HUES48 (cell line): ENCODE measurements around the gene GLIS2.

Experiments
- H3K27ac ChIP-seq: one replicate; pipeline ENCODE4 v1.7.0; 2013; ENCODE audit warnings: low read depth, low read length, inconsistent platforms
- H3K27me3 ChIP-seq: 2 replicates; pipeline ENCODE4 v1.6.1; 2013; ENCODE audit warnings: mild to moderate bottlenecking, low read length; ENCODE audit not compliant: control insufficient read depth, insufficient read depth
- H3K36me3 ChIP-seq: 2 replicates; pipeline ENCODE4 v1.6.1; 2013; ENCODE audit warnings: low read length; ENCODE audit not compliant: control insufficient read depth, insufficient read depth
- H3K4me1 ChIP-seq: 2 replicates; pipeline ENCODE4 v1.6.1; 2013; ENCODE audit warnings: mild to moderate bottlenecking, low read length; ENCODE audit not compliant: control insufficient read depth, insufficient read depth
- H3K4me3 ChIP-seq: 2 replicates; pipeline ENCODE4 v1.5.1; 2013; ENCODE audit warnings: mild to moderate bottlenecking, low read depth, low read length
- H3K9ac ChIP-seq: 2 replicates; pipeline ENCODE4 v1.6.1; 2013; ENCODE audit warnings: mild to moderate bottlenecking, low read depth, low read length, moderate library complexity
- H3K9me3 ChIP-seq: 2 replicates; pipeline ENCODE4 v1.6.1; 2013; ENCODE audit warnings: low read length; ENCODE audit not compliant: control insufficient read depth, insufficient read depth

Gene GLIS2

DNA sequence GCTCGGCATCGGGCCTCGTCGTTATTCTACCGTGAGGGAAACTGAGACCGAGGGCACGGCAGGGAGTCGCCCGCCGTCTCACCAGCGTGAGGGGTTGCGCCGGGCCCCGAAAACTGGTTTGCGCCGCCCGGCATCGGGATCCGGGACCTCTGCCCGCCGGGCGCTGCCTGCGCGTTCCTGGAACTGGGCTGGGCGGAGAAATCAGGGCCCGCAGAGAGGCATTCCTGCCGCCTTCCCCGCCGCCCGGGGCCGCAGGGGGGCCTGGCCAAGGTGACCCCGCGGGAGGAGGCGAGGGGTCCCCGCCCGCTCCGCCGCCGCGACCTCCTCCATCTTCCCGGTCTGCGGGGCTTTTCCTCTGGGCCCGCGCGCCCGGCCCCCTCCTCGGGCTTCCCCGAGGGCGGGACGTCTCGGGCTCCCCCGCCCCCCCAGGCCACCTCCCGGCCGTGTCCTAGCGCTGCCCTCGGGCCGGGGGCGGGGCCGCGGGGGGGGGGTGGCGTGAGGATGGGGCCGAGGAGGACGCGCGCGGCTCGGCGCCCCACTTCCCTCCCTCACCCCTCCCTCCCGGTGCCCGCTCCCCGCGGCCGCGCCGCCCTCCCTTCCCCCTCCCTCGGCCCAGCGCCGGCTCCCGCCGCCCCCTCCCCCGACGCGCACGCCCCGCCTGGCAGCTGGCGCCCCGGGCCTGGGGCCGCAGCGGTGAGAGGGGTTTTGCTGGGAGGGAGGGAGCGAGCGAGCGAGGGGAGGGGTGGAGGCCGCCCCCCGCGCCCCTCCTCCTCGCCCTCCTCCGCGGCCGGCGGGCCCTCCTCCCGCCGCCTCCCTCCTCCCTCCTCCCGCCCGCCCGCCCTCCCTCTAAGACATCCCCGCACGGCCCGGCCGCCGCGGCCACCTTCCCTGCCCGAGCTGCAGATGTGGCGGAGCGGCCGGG, at the start of gene GLIS2:
TSS of gene GLIS2 (plus strand) at position 882 of the 922 bp plus-strand sequence. CDS start 16,214 bp downstream, outside the sequence.
- H3K9me3 ChIP-seq = no peaks in the 10 kb centered on the region
- H3K4me1 ChIP-seq = peaks cover 32% of the 10 kb centered on the region
- H3K27me3 ChIP-seq = peaks cover 16% of the 10 kb centered on the region
- H3K9ac ChIP-seq = peak within 1 kb of the TSS; percentile 34; the same call in 1 of the 2 replicates
- peak within 1 kb of the TSS; percentile 79 for H3K4me3 ChIP-seq
- peak within 1 kb of the TSS; percentile 50 for H3K27ac ChIP-seq
- no peaks in the 10 kb centered on the region for H3K36me3 ChIP-seq

DNA sequence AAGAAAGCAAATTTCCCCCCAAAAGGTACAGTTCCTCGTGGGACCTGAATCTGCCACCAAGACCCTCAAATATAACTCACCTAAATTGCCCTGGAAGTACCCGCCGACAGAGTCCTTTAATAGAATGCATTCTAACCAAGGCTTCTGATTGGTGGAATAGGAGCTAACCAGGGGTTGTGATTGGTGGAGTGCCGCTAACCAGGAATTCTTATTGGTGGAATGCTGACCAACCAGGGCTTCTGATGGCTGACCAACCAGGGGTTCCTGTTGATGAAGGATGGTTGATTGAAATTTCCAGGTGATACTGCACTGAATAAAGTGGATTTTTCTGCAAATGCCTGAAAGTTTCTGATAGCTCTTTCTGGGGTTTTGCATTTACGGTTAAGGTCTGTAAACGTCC, 49.5 kb upstream of the GLIS2 start:
- peaks cover 18% of the 10 kb centered on the region for H3K36me3 ChIP-seq
- H3K9ac ChIP-seq = no peak overlapping the region
- H3K27ac ChIP-seq = no peak overlapping the region
- no peaks in the 10 kb centered on the region for H3K27me3 ChIP-seq
- H3K4me3 ChIP-seq = no peak overlapping the region
- peaks cover 19% of the 10 kb centered on the region; the same call in 1 of the 2 replicates for H3K4me1 ChIP-seq
- no peaks in the 10 kb centered on the region for H3K9me3 ChIP-seq

DNA sequence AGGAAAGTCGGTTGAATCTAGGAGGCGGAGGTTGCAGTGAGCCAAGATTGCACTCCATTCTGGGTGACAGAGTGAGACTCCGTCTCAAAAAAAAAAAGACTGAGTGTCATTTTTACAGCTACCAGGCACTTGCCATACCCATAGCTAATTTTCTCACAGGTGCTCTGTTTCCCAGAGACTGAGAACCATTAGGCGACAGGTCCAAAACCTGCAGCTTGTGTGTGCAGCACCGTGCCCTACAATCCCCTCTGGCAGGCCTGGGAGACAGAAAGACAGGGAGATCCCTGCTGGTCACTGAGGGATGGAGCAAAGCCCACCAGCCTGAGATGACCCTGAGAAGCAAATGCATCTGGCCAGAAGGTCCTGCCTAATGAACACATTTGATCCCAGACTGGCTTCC, 45.8 kb upstream of the GLIS2 start:
- Histone ChIP-seq H3K4me3 (peak overlapping the region; percentile 91; the same call in 1 of the 2 replicates), H3K27me3 (no peaks in the 10 kb centered on the region), H3K9ac (no peak overlapping the region), H3K9me3 (no peaks in the 10 kb centered on the region), H3K27ac (no peak overlapping the region), H3K36me3 (0 out of 2 replicates have a peak, but pooled peaks cover 6% of the 10 kb centered on the region), H3K4me1 (peaks cover 10% of the 10 kb centered on the region; the same call in 1 of the 2 replicates)

DNA sequence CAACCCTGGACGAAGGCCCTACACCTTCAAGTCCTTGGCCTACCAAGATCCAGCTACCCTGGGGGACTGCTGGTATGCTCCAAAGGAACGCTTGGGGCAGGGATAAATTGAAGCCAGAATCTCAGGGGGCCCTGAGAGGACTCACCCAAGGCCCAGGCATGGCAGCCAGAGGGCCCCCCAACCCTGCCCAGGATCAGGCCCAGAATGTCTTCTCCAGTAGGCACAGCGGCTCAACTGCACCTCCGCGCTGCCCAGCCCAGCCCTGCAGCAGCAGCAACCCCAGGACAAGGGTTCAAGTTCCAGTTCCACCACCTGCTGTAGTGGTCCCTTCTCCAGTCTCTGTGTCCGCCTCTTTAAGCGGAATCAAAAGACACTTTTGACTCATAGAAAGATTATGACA, 45.3 kb upstream of the GLIS2 start:
- 0 out of 2 replicates have a peak overlapping the region, but pooled peaks have one; percentile 93 for H3K9ac ChIP-seq
- peaks cover 10% of the 10 kb centered on the region; the same call in 1 of the 2 replicates for H3K4me1 ChIP-seq
- no peaks in the 10 kb centered on the region for H3K9me3 ChIP-seq
- peak overlapping the region; percentile 98 for H3K27ac ChIP-seq
- no peaks in the 10 kb centered on the region for H3K27me3 ChIP-seq
- 0 out of 2 replicates have a peak, but pooled peaks cover 6% of the 10 kb centered on the region for H3K36me3 ChIP-seq
- peak overlapping the region; percentile 91 for H3K4me3 ChIP-seq

DNA sequence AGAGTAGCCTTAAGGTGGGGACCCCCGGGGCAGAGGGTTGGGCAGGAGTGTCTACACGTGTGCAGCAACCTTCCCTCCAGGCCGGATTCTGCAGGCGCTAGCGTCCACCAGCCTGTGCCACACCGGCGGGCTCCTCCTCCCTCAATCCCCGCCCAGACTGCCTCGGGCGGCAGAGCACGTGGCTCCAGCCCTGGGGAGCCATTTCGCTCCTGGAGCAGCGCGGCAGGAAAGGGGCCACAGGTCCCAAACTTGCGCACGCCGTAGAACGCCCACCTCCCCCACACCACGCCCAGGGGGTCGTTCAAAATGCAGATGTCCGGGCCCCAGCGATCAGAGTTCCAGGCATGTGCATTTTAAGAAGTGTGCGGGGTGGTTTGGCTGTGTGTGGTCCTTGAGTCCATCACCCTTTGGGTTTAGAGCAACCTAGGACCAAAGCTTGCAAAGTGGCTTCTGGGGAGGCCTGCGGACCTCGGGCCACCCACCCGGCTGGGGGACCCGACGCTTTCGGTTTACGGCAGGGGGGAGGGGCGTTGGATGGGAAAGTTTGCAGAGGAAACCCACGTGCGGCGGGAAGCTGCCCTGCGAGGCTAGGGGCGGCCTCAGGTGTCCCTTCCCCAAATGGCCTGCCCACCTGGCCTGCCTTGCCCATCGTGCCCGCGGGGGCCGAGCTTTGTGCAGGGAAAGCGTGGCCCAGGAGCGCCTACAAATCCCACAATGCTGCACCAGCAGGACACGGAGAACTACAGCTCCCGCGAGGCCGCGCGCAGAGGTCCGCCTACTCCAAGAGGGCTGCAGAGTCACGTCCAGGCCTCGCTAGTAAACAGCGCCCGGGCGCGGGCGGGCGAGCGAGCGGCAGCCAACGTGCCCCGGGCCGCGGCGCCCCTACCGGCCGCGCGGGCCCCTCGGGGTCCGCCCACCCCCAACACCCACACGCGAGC, 44.4 kb upstream of the GLIS2 start:
- H3K9me3 ChIP-seq = no peaks in the 10 kb centered on the region
- peak overlapping the region; percentile 98 for H3K27ac ChIP-seq
- peak overlapping the region; percentile 93 for H3K9ac ChIP-seq
- no peaks in the 10 kb centered on the region for H3K27me3 ChIP-seq
- peak overlapping the region; percentile 91 for H3K4me3 ChIP-seq
- H3K4me1 ChIP-seq = peaks cover 10% of the 10 kb centered on the region; the same call in 1 of the 2 replicates
- H3K36me3 ChIP-seq = 0 out of 2 replicates have a peak, but pooled peaks cover 3% of the 10 kb centered on the region

DNA sequence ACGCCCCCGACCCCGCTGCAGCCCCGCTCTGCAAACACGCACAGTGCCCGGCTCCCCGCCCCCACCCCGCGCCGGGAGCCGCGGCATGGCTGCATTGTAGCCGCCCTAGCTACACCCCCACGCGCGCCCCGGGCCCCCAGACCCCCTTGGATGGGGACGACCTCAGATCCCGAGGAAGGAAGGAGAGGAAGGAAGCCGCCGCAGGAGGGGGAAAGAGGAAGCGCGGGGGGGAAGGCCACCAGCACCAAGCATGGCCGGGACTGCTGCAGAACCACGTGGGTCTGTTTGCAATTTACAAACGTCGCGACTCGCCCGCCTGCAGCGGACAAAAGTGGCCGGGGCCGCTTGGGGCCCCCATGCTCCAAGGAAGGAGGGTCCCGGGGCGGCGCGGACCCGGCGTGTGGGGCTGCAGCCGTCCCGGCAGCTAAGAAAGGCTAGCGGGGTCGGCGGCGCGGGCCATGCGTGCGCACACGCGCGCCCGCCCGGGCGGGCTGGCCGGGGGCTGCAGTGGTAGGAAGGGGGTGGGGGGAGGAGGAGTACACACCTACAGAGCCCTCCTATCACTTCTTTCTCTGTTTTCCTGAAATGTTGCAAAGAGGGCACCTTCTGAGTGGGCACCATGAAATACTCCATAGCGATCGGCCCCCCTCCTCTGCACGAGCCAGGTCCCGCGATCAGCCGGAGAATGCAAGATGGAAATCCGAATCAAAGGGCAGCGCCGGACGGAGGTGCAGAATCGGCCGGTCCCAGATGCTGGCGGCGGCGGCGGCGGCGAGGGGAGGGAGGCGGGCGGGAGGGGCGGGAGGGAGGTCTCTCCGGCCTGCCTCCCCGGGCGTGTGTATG, 43.5 kb upstream of the GLIS2 start:
- peak overlapping the region; percentile 93 for H3K9ac ChIP-seq

DNA sequence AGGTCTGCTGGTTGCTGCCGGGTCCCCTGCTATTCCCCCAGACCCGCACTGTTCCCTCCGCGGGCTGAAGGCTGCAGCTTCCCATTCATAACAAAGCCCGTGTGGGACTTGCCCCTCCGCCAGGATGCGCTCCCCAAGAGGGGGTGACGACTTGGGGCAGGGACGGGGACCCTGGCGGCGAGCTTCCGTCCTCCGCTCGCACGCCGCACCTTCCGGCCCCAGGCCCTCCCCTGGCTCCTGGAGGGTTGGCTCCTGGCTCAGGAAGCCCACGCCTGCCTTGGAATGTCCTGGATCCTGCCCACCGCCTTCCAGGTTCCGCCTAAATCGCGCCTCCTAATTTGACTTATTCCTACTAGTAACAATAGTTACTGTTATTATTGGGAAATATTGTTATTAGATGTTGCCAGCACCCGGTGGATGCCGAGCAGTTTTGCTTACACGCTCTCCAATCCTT, 42.0 kb upstream of the GLIS2 start:
- H3K4me3 ChIP-seq = peak overlapping the region; percentile 91
- no peaks in the 10 kb centered on the region for H3K27me3 ChIP-seq
- H3K27ac ChIP-seq = peak overlapping the region; percentile 98
- H3K36me3 ChIP-seq = 0 out of 2 replicates have a peak, but pooled peaks cover 3% of the 10 kb centered on the region
- peaks cover 10% of the 10 kb centered on the region; the same call in 1 of the 2 replicates for H3K4me1 ChIP-seq
- H3K9ac ChIP-seq = peak overlapping the region; percentile 62; the same call in 1 of the 2 replicates
- no peaks in the 10 kb centered on the region for H3K9me3 ChIP-seq

More for the DNA sequence above, 43.5 kb upstream of the GLIS2 start:
- H3K36me3 ChIP-seq = 0 out of 2 replicates have a peak, but pooled peaks cover 3% of the 10 kb centered on the region
- H3K9me3 ChIP-seq = no peaks in the 10 kb centered on the region
- peak overlapping the region; percentile 91 for H3K4me3 ChIP-seq
- H3K27me3 ChIP-seq = no peaks in the 10 kb centered on the region
- peaks cover 10% of the 10 kb centered on the region; the same call in 1 of the 2 replicates for H3K4me1 ChIP-seq
- peak overlapping the region; percentile 98 for H3K27ac ChIP-seq

DNA sequence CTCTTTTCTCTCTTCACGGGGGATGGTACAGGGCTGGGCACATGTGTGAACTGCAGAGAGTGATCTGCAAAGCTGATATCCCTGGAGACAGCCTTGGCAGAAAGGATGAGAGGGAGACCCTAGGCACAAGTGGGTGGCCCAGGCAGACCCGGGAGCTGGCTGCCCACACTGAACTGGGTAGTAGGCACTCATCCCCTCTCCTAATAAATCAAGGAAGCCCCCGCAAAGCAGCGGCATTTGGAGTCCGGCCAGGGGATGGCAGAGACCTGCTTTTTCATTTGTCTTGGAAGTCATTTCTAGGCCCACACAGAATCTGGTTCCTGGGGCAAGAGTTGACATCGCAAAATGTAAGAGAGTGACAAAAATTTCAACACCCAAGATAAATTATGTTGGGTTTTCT, 40.0 kb upstream of the GLIS2 start:
- no peak overlapping the region for H3K4me3 ChIP-seq
- peaks cover 2% of the 10 kb centered on the region; the same call in 1 of the 2 replicates for H3K4me1 ChIP-seq
- H3K27me3 ChIP-seq = no peaks in the 10 kb centered on the region
- no peak overlapping the region for H3K9ac ChIP-seq
- H3K9me3 ChIP-seq = no peaks in the 10 kb centered on the region
- H3K36me3 ChIP-seq = no peaks in the 10 kb centered on the region
- no peak overlapping the region for H3K27ac ChIP-seq

DNA sequence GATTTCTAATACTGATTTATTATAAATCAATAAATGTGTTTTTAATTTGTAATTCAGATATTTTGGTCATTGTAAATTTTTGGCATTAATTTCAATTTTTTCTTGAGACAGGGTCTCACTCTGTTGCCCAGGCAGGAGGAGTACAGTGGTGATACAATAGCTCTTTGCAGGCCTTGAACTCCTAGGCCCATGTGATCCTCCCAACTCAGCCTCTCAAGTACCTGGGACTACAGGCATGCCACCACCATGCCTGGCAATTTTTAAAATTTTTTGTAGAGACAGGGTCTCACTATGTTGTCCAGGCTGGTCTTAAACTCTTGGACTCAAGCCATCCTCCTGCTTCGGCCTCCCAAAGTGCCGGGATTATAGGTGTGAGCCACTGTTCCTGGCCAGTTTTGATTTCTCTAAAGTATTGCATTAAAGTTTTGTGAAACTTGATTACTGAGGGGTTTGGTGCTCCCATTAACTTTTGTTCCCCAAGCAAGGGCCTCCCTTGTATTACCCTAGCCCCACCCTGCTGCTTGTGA, 37.8 kb upstream of the GLIS2 start:
- Histone ChIP-seq H3K4me3 (no peak overlapping the region), H3K36me3 (no peaks in the 10 kb centered on the region), H3K27me3 (no peaks in the 10 kb centered on the region), H3K9me3 (no peaks in the 10 kb centered on the region), H3K9ac (no peak overlapping the region), H3K27ac (no peak overlapping the region), H3K4me1 (no peaks in the 10 kb centered on the region)
